ENCODE data around the gene RNF144B.

Gene RNF144B

GRCh38 chr6:18472941-18473340, 85.8 kb downstream of the RNF144B start:
- Histone ChIP-seq H3K36me3 (ENCODE audit: insufficient read depth, low read length) (no peaks in the 10 kb centered on the region), H3K27ac (ENCODE audit: low read depth, low read length) (no peak overlapping the region)

DNA sequence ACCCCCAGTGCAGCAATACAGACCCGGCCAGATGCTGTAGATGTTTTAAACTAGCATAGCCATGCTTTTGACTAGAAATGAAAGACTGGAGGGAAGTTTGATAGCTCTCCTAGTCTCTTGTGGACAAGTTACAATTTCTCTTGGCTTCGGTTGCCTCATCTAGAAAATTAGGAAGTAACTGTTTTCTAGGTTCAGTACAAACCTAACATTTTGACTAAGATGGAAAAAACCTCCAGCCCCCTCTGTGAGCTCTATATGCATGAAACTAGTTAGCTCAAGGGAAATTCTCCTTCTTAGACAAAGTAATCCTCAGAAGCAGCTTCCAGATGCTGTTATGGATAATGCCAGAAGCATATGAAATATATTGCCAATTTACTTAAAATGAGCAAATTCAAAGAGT, 86.6 kb downstream of the RNF144B start:
- Histone ChIP-seq H3K36me3 (ENCODE audit: insufficient read depth, low read length) (no peaks in the 10 kb centered on the region), H3K27me3 (ENCODE audit: control insufficient read depth in 1 of 2, insufficient read depth in 2 of 2, low read length in 2 of 2) (no peaks in the 10 kb centered on the region), H3K9me3 (ENCODE audit: low read length) (no peaks in the 10 kb centered on the region), H3K4me1 (ENCODE audit: insufficient read depth, low read length) (no peaks in the 10 kb centered on the region), H3K27ac (ENCODE audit: low read depth, low read length) (no peak overlapping the region), H3K9ac (ENCODE audit: low read length) (no peak overlapping the region), H3K4me3 (ENCODE audit: low read depth in 1 of 2, low read length in 2 of 2) (no peak overlapping the region)

More at GRCh38 chr6:18472941-18473340, 85.8 kb downstream of the RNF144B start:
- H3K4me3 ChIP-seq (ENCODE audit: low read depth in 1 of 2, low read length in 2 of 2): no peak overlapping the region
- H3K9me3 ChIP-seq (ENCODE audit: low read length): no peaks in the 10 kb centered on the region
- H3K9ac ChIP-seq (ENCODE audit: low read length): no peak overlapping the region
- H3K4me1 ChIP-seq (ENCODE audit: insufficient read depth, low read length): no peaks in the 10 kb centered on the region
- H3K27me3 ChIP-seq (ENCODE audit: control insufficient read depth in 1 of 2, insufficient read depth in 2 of 2, low read length in 2 of 2): no peaks in the 10 kb centered on the region

DNA sequence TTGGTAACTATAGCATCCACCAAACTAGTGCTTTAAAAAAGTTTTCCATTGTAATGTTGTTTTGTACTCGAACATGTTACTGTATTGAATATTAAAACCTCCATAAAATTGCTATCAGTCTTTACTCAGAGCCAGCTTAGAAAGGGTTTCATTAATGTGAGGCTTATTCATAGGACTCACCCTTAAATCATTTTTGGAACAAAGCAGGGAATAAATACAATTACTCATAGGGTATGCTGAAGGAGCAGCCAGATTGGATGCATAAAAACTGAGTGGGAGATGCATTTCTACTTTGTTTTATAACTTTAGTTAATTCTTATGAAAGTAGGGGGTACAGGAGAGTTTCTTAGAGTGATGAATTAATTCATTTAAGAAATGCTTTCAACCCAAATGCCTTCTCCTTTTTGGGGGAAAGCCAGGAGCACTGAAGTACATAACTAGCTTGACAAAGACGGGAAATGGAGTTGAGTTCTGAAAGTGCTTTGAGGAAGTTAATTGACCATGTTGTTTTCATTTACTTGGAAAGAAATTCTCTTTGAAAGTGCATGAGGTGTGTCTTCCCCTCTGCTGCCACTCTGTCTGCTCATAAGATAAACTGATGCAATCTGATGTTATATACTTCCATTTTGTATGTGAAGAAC, 90.3 kb downstream of the RNF144B start:
- Histone ChIP-seq H3K27ac (ENCODE audit: low read depth, low read length) (no peak overlapping the region), H3K36me3 (ENCODE audit: insufficient read depth, low read length) (no peaks in the 10 kb centered on the region), H3K9ac (ENCODE audit: low read length) (no peak overlapping the region), H3K4me3 (ENCODE audit: low read depth in 1 of 2, low read length in 2 of 2) (no peak overlapping the region), H3K27me3 (ENCODE audit: control insufficient read depth in 1 of 2, insufficient read depth in 2 of 2, low read length in 2 of 2) (no peaks in the 10 kb centered on the region), H3K4me1 (ENCODE audit: insufficient read depth, low read length) (no peaks in the 10 kb centered on the region), H3K9me3 (ENCODE audit: low read length) (no peaks in the 10 kb centered on the region)

DNA sequence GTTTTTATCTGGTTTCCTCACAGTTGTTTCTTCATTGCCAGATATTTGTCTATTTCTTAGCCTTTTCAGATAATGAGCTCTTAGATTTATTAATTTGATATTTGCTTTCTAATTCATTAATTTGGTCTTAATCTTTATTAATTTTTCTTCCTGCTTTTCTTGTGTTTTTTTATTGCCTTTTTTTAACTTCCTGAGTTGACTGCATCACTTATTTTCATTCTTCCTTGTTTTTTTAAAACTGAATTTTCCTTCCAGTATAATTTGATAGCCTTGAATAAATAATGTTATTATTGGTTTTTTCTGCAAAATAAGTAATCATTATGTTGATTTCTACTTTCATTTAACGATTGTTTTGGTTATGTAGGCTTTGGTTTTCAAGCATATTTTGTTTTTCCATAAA, 91.5 kb downstream of the RNF144B start:
- Histone ChIP-seq H3K9me3 (ENCODE audit: low read length) (no peaks in the 10 kb centered on the region), H3K4me1 (ENCODE audit: insufficient read depth, low read length) (no peaks in the 10 kb centered on the region), H3K27me3 (ENCODE audit: control insufficient read depth in 1 of 2, insufficient read depth in 2 of 2, low read length in 2 of 2) (no peaks in the 10 kb centered on the region), H3K4me3 (ENCODE audit: low read depth in 1 of 2, low read length in 2 of 2) (no peak overlapping the region), H3K9ac (ENCODE audit: low read length) (no peak overlapping the region), H3K36me3 (ENCODE audit: insufficient read depth, low read length) (no peaks in the 10 kb centered on the region), H3K27ac (ENCODE audit: low read depth, low read length) (no peak overlapping the region)

GRCh38 chr6:18481870-18482269, 94.7 kb downstream of the RNF144B start:
- no peaks in the 10 kb centered on the region for H3K4me1 ChIP-seq (ENCODE audit: insufficient read depth, low read length)
- no peaks in the 10 kb centered on the region for H3K36me3 ChIP-seq (ENCODE audit: insufficient read depth, low read length)
- no peaks in the 10 kb centered on the region for H3K9me3 ChIP-seq (ENCODE audit: low read length)
- H3K27me3 ChIP-seq (ENCODE audit: control insufficient read depth in 1 of 2, insufficient read depth in 2 of 2, low read length in 2 of 2): no peaks in the 10 kb centered on the region
- H3K9ac ChIP-seq (ENCODE audit: low read length): no peak overlapping the region
- H3K27ac ChIP-seq (ENCODE audit: low read depth, low read length): no peak overlapping the region
- no peak overlapping the region for H3K4me3 ChIP-seq (ENCODE audit: low read depth in 1 of 2, low read length in 2 of 2)

DNA sequence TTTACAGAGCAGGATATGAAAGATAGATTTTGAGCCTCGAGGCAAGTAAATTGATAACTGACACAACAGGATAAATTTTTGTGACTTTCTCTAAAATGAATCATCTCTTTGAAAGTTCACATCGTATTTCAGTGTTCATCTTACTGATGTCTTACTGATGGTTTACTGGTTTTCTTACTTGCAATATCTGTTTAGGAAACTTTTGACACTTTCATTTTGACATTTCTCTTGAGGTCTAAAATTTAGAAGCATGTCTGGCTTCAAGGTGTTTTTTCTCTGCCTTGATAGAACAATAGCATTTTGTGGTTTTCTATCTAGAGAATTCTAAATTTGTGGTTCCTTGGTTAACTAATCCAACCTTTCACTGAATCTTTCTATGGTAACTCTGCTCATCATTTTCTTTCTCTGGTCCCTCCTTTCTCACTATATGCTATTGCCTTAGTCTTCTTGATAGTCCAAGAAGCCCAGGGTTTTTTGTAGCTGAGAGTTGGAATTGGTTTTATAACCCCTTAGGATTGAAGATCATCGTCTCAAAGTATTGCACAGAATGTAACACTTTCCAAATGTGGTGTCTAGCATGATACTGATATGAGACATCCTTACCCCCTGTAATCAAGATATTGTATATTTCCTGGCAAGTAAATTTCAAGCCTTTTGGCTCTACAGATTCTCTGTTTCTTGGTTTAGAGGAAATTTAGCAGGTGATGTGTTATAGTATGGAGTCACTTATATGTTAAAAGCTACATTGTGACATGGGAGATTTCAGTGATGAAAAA, 98.7 kb downstream of the RNF144B start:
- Histone ChIP-seq H3K27ac (ENCODE audit: low read depth, low read length) (no peak overlapping the region), H3K36me3 (ENCODE audit: insufficient read depth, low read length) (no peaks in the 10 kb centered on the region), H3K27me3 (ENCODE audit: control insufficient read depth in 1 of 2, insufficient read depth in 2 of 2, low read length in 2 of 2) (no peaks in the 10 kb centered on the region), H3K4me1 (ENCODE audit: insufficient read depth, low read length) (no peaks in the 10 kb centered on the region), H3K9ac (ENCODE audit: low read length) (no peak overlapping the region), H3K4me3 (ENCODE audit: low read depth in 1 of 2, low read length in 2 of 2) (no peak overlapping the region), H3K9me3 (ENCODE audit: low read length) (no peaks in the 10 kb centered on the region)

GRCh38 chr6:18488004-18488403, 100.9 kb downstream of the RNF144B start:
- no peaks in the 10 kb centered on the region for H3K27me3 ChIP-seq (ENCODE audit: control insufficient read depth in 1 of 2, insufficient read depth in 2 of 2, low read length in 2 of 2)
- H3K9ac ChIP-seq (ENCODE audit: low read length): no peak overlapping the region
- no peak overlapping the region for H3K27ac ChIP-seq (ENCODE audit: low read depth, low read length)
- no peaks in the 10 kb centered on the region for H3K9me3 ChIP-seq (ENCODE audit: low read length)
- H3K4me1 ChIP-seq (ENCODE audit: insufficient read depth, low read length): no peaks in the 10 kb centered on the region
- H3K36me3 ChIP-seq (ENCODE audit: insufficient read depth, low read length): no peaks in the 10 kb centered on the region
- no peak overlapping the region for H3K4me3 ChIP-seq (ENCODE audit: low read depth in 1 of 2, low read length in 2 of 2)

DNA sequence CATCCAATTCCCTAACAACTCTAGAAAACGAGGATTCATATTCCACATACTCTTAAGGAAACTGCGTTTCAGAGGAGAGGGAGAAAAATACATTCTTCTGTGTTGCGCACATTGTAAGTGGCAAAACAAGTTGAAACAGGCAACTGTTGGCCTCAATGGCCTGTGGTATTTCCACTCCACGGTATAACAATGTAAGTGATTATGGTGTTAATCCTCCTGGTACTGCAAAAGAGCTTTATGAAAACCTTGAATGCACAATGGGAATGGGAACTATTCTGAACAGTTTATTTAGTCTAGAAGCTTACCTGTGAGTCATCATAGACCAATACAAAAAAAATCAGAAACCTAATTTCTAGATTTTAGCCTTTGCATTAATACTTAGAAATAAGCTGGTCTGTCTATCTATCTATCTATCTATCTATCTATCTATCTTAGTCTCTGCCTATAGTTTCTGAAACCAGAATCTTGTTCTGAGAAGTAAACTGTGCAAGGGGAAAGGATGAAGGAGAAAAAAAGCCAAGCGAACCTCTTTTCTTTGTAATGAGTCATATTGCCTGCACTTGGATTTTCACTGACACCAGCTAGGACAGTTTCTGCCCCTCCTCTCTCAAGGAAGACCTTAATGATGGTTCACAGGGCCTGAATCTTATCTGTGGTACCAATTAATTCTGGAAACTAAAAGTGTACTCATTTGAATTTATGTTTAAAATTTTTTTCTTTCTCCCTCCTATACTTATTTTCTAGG, 101.5 kb downstream of the RNF144B start:
- no peaks in the 10 kb centered on the region for H3K4me1 ChIP-seq (ENCODE audit: insufficient read depth, low read length)
- H3K27me3 ChIP-seq (ENCODE audit: control insufficient read depth in 1 of 2, insufficient read depth in 2 of 2, low read length in 2 of 2): no peaks in the 10 kb centered on the region
- H3K4me3 ChIP-seq (ENCODE audit: low read depth in 1 of 2, low read length in 2 of 2): no peak overlapping the region
- H3K36me3 ChIP-seq (ENCODE audit: insufficient read depth, low read length): no peaks in the 10 kb centered on the region
- H3K27ac ChIP-seq (ENCODE audit: low read depth, low read length): no peak overlapping the region
- no peaks in the 10 kb centered on the region for H3K9me3 ChIP-seq (ENCODE audit: low read length)
- H3K9ac ChIP-seq (ENCODE audit: low read length): no peak overlapping the region

GRCh38 chr6:18489335-18489734, 102.2 kb downstream of the RNF144B start:
- Histone ChIP-seq H3K27me3 (ENCODE audit: control insufficient read depth in 1 of 2, insufficient read depth in 2 of 2, low read length in 2 of 2) (no peaks in the 10 kb centered on the region), H3K36me3 (ENCODE audit: insufficient read depth, low read length) (no peaks in the 10 kb centered on the region), H3K4me1 (ENCODE audit: insufficient read depth, low read length) (no peaks in the 10 kb centered on the region), H3K9ac (ENCODE audit: low read length) (no peak overlapping the region), H3K9me3 (ENCODE audit: low read length) (no peaks in the 10 kb centered on the region), H3K4me3 (ENCODE audit: low read depth in 1 of 2, low read length in 2 of 2) (no peak overlapping the region), H3K27ac (ENCODE audit: low read depth, low read length) (no peak overlapping the region)

GRCh38 chr6:18491308-18492045, 104.3 kb downstream of the RNF144B start:
- no peaks in the 10 kb centered on the region for H3K36me3 ChIP-seq (ENCODE audit: insufficient read depth, low read length)
- no peaks in the 10 kb centered on the region for H3K9me3 ChIP-seq (ENCODE audit: low read length)
- no peaks in the 10 kb centered on the region for H3K27me3 ChIP-seq (ENCODE audit: control insufficient read depth in 1 of 2, insufficient read depth in 2 of 2, low read length in 2 of 2)
- no peak overlapping the region for H3K27ac ChIP-seq (ENCODE audit: low read depth, low read length)
- H3K9ac ChIP-seq (ENCODE audit: low read length): no peak overlapping the region
- H3K4me1 ChIP-seq (ENCODE audit: insufficient read depth, low read length): no peaks in the 10 kb centered on the region
- H3K4me3 ChIP-seq (ENCODE audit: low read depth in 1 of 2, low read length in 2 of 2): no peak overlapping the region

- H3K4me1 ChIP-seq (ENCODE audit: insufficient read depth, low read length): no peaks in the 10 kb centered on the region
Measured at GRCh38 chr6:18492972-18493371, 105.8 kb downstream of the RNF144B start.

More at GRCh38 chr6:18492972-18493371, 105.8 kb downstream of the RNF144B start:
- Histone ChIP-seq H3K36me3 (ENCODE audit: insufficient read depth, low read length) (no peaks in the 10 kb centered on the region), H3K27me3 (ENCODE audit: control insufficient read depth in 1 of 2, insufficient read depth in 2 of 2, low read length in 2 of 2) (no peaks in the 10 kb centered on the region), H3K9ac (ENCODE audit: low read length) (no peak overlapping the region), H3K9me3 (ENCODE audit: low read length) (no peaks in the 10 kb centered on the region), H3K27ac (ENCODE audit: low read depth, low read length) (no peak overlapping the region), H3K4me3 (ENCODE audit: low read depth in 1 of 2, low read length in 2 of 2) (no peak overlapping the region)

Data from muscle layer of colon (tissue), 2 donors.